Activated CD4-positive, CD25-positive, alpha-beta regulatory T cell treated with anti-CD3 and anti-CD28 coated beads, Interleukin-2, amount 50 U/mL, for 16 hours (primary cell): Measurements from ENCODE around the gene ZC3HAV1.
A peak's percentile ranks its signal among the peaks of the same experiment; 100 is the strongest.

Experiments used
- DNase-seq: peaks from one replicate; pipeline ENCODE4 v3.0.0-alpha.2; 2020; ENCODE audit warnings: low read depth, low spot score

The ZC3HAV1 gene

GRCh38 chr7:139023076-139023475 is 86.4 kb downstream of the ZC3HAV1 start:
- no peak for DNase-seq

- no peak for DNase-seq
Observed at GRCh38 chr7:139022286-139022685, 87.2 kb downstream of the ZC3HAV1 start.

GRCh38 chr7:139018910-139019309 is 90.6 kb downstream of the ZC3HAV1 start:
- DNase-seq: no peak

- peak; percentile 23 for DNase-seq
Observed at GRCh38 chr7:139016931-139017511, 92.5 kb downstream of the ZC3HAV1 start.

GRCh38 chr7:139011373-139011772 is 98.1 kb downstream of the ZC3HAV1 start:
- DNase-seq: no peak

GRCh38 chr7:139004321-139005090 is 105.0 kb downstream of the ZC3HAV1 start:
- DNase-seq: no peak

- no peak for DNase-seq
Observed at GRCh38 chr7:138999414-138999813, 110.1 kb downstream of the ZC3HAV1 start.
